Measurements from ENCODE around the gene RAPGEF6.

DNA sequence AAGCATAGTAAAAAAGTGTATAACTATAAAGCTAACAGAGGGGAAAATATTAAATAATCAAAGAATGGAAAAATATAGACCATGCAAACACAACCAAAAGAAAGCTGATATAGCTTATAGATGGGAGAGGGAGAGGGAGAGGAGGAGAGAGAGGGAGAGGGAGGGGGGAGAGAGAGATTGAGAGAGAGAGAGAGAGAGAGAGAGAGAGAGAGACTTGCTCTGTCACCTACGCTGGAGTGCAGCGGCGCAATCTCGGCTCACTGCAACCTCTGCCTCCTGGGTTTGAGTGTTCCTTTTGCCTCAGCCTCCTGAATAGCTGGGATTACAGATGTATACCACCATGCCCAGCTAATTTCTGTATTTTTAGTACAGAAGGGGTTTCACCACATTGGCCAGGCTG, 110.6 kb downstream of the RAPGEF6 start:
- TF ChIP-seq, protein P1, sequence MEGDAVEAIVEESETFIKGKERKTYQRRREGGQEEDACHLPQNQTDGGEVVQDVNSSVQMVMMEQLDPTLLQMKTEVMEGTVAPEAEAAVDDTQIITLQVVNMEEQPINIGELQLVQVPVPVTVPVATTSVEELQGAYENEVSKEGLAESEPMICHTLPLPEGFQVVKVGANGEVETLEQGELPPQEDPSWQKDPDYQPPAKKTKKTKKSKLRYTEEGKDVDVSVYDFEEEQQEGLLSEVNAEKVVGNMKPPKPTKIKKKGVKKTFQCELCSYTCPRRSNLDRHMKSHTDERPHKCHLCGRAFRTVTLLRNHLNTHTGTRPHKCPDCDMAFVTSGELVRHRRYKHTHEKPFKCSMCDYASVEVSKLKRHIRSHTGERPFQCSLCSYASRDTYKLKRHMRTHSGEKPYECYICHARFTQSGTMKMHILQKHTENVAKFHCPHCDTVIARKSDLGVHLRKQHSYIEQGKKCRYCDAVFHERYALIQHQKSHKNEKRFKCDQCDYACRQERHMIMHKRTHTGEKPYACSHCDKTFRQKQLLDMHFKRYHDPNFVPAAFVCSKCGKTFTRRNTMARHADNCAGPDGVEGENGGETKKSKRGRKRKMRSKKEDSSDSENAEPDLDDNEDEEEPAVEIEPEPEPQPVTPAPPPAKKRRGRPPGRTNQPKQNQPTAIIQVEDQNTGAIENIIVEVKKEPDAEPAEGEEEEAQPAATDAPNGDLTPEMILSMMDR (IDR thresholded peaks at IDR 0.05): no peak
- no peak for TF ChIP-seq POLR2A (IDR thresholded peaks at IDR 0.05)

Measured in body of pancreas (tissue), 4 donors.